ENCODE measurements around the gene LHB.

LHB gene

GRCh38 chr19:49004133-49004532, 12.8 kb downstream of the LHB start:
- H3K36me3 ChIP-seq (ENCODE audit: control insufficient read depth in 1 of 2, insufficient read depth in 2 of 2, low read length in 2 of 2), result peaks cover 31 to 46% of the 10 kb centered on the region in 2 donors
- H3K4me3 ChIP-seq (ENCODE audit: low read depth in 1 of 2, low read length in 2 of 2), result no peak overlapping the region
- H3K9me3 ChIP-seq (ENCODE audit: control insufficient read depth in 1 of 2, low read length in 2 of 2), result no peaks in the 10 kb centered on the region
- H3K27me3 ChIP-seq (ENCODE audit: low read depth, low read length), result no peaks in the 10 kb centered on the region
- H3K27ac ChIP-seq (ENCODE audit: low read length), result no peak overlapping the region
- H3K4me1 ChIP-seq (ENCODE audit: control insufficient read depth in 1 of 2, insufficient read depth in 2 of 2, low read length in 2 of 2), result no peaks in the 10 kb centered on the region

DNA sequence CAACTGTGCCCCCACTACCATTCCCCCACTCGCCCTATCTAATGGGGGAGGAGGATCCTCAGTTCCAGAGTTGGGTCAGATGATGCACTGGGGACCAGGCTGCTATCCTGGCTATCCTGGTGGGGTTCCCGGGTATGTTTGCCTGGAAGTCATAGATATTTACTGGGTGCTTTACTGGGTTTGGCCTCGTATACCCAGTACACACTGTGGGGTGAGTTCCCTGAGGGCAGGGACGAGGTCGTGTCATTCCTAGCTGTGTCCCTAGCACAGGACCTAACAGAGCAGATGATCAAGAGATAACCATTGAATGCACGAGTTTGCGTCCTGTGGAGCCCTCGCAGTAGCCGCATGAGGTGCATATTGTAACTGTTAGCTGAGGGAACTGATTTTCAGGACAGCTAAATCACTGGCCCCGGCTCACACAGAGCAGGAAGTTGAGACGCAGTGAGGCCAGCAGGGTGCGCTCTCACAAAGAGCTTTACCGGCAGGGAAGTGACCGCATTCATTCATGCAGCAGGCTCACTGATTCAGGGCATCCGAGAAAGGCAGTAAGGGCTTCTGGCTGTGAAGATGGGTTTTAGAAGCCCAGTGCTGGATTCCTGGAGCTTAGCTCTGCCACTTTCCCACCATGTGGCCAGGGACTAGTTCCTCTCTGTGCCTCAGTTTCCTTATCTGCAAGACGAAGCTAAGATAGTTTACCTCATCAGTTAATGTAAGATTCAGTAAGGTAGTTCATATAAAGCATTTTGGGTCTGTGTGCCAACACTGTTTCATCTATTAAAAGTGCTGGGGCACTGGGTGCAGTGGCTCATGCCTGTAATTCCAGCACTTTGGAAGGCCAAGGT, 17.2 kb downstream of the LHB start:
- H3K27me3 ChIP-seq (ENCODE audit: low read depth, low read length), result no peaks in the 10 kb centered on the region
- no peak overlapping the region for H3K4me3 ChIP-seq (ENCODE audit: low read depth in 1 of 2, low read length in 2 of 2)
- peaks cover 8 to 17% of the 10 kb centered on the region in 2 donors for H3K36me3 ChIP-seq (ENCODE audit: control insufficient read depth in 1 of 2, insufficient read depth in 2 of 2, low read length in 2 of 2)
- H3K27ac ChIP-seq (ENCODE audit: low read length), result no peak overlapping the region
- H3K4me1 ChIP-seq (ENCODE audit: control insufficient read depth in 1 of 2, insufficient read depth in 2 of 2, low read length in 2 of 2), result peaks cover 0 to 3% of the 10 kb centered on the region in 2 donors
- no peaks in the 10 kb centered on the region for H3K9me3 ChIP-seq (ENCODE audit: control insufficient read depth in 1 of 2, low read length in 2 of 2)

GRCh38 chr19:48997972-48998371, 18.9 kb downstream of the LHB start:
- H3K36me3 ChIP-seq (ENCODE audit: control insufficient read depth in 1 of 2, insufficient read depth in 2 of 2, low read length in 2 of 2), result peaks cover under 1 to 4% of the 10 kb centered on the region in 2 donors
- no peaks in the 10 kb centered on the region for H3K9me3 ChIP-seq (ENCODE audit: control insufficient read depth in 1 of 2, low read length in 2 of 2)
- no peaks in the 10 kb centered on the region for H3K27me3 ChIP-seq (ENCODE audit: low read depth, low read length)
- no peak overlapping the region for H3K4me3 ChIP-seq (ENCODE audit: low read depth in 1 of 2, low read length in 2 of 2)
- H3K27ac ChIP-seq (ENCODE audit: low read length), result no peak overlapping the region
- peaks cover 0 to 12% of the 10 kb centered on the region in 2 donors for H3K4me1 ChIP-seq (ENCODE audit: control insufficient read depth in 1 of 2, insufficient read depth in 2 of 2, low read length in 2 of 2)

DNA sequence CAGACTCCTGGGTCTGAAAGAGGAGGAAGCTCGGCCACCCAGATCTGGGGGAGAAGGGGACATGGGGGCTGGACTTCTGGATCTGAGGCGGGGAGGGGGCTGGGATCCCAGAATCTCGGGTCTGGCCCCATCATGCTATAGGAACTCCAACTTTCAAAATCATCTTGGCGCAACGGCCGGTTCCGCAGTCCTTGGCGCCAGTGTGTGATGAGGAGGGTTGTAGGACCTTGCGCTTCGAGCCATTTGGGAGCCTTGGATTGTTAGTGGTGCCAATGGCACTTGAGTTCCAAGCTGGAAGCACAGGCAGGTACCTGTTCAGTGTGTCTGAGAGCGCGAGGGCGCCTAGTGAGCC, 22.9 kb downstream of the LHB start:
- Histone ChIP-seq H3K4me1 (ENCODE audit: control insufficient read depth in 1 of 2, insufficient read depth in 2 of 2, low read length in 2 of 2) (peaks cover 5 to 32% of the 10 kb centered on the region in 2 donors), H3K36me3 (ENCODE audit: control insufficient read depth in 1 of 2, insufficient read depth in 2 of 2, low read length in 2 of 2) (peaks cover 0 to 7% of the 10 kb centered on the region in 2 donors), H3K4me3 (ENCODE audit: low read depth in 1 of 2, low read length in 2 of 2) (peak overlapping the region; percentile 87 to 92), H3K9me3 (ENCODE audit: control insufficient read depth in 1 of 2, low read length in 2 of 2) (no peaks in the 10 kb centered on the region), H3K27ac (ENCODE audit: low read length) (peak overlapping the region; percentile 90), H3K27me3 (ENCODE audit: low read depth, low read length) (no peaks in the 10 kb centered on the region)

DNA sequence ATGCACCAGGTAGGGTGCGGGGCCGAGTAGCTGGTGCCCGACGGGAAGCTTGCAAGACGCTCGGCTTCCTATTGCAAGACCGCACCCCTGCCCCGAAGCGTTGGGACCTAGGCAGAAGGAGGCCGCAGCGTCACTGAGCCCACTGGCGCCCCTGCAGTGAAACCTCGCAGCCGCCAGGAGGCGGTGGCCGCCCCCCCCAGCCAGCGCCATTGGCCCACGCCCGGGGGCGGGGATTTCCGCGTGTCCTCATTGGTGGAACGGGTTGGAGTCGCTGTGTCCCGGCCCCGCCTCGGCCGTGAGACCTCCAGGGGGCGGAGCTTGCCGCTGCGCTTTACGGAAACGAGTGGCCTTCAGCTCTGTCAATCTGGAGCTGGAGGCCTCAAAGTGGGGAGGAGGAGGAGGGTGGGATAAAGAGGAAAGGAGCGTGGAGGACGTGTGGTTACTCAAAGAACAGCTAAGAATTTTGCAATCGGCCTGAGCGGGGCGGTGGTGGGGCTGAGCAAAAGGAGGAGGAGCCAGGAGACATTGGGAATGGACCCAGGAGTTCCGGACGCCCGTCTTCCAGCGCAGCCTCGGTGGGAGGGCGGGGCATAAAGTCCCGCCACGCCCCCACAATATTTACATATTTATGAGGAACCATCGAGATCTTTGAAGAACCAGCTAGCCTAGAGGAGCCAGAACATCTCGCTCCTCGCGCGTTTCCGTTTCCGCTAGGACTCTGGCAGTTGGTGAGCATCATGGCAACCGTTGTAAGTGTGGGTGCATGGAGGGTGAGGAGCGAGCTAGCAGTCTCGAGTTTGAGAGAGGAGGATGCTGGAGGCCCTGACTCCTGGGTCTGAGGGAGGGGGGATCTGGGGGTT, 23.5 kb downstream of the LHB start, which contains the start of the genes GYS1 and RUVBL2:
GYS1 (minus strand) TSS at position 135 of the 860 bp plus-strand sequence. CDS start 197 bp downstream, outside the sequence.
RUVBL2 (plus strand) TSS at position 713 of the 860 bp plus-strand sequence; CDS start at position 738, 25 bp downstream.
- Histone ChIP-seq H3K27ac (ENCODE audit: low read length) (peak within 1 kb of the TSS; percentile 98), H3K9me3 (ENCODE audit: control insufficient read depth in 1 of 2, low read length in 2 of 2) (no peaks in the 10 kb centered on the region), H3K36me3 (ENCODE audit: control insufficient read depth in 1 of 2, insufficient read depth in 2 of 2, low read length in 2 of 2) (peaks cover 0 to 14% of the 10 kb centered on the region in 2 donors), H3K27me3 (ENCODE audit: low read depth, low read length) (no peaks in the 10 kb centered on the region), H3K4me1 (ENCODE audit: control insufficient read depth in 1 of 2, insufficient read depth in 2 of 2, low read length in 2 of 2) (peaks cover 5 to 32% of the 10 kb centered on the region in 2 donors), H3K4me3 (ENCODE audit: low read depth in 1 of 2, low read length in 2 of 2) (peak within 1 kb of the TSS; percentile 87 to 92)

- Histone ChIP-seq H3K27ac (ENCODE audit: low read length) (peak overlapping the region; percentile 98), H3K36me3 (ENCODE audit: control insufficient read depth in 1 of 2, insufficient read depth in 2 of 2, low read length in 2 of 2) (peaks cover 0 to 19% of the 10 kb centered on the region in 2 donors), H3K27me3 (ENCODE audit: low read depth, low read length) (no peaks in the 10 kb centered on the region), H3K4me1 (ENCODE audit: control insufficient read depth in 1 of 2, insufficient read depth in 2 of 2, low read length in 2 of 2) (peaks cover 5 to 32% of the 10 kb centered on the region in 2 donors), H3K4me3 (ENCODE audit: low read depth in 1 of 2, low read length in 2 of 2) (peak overlapping the region; percentile 87 to 92), H3K9me3 (ENCODE audit: control insufficient read depth in 1 of 2, low read length in 2 of 2) (no peaks in the 10 kb centered on the region)
These were observed 24.2 kb downstream of the LHB start for GRCh38 chr19:48992581-48993174.

DNA sequence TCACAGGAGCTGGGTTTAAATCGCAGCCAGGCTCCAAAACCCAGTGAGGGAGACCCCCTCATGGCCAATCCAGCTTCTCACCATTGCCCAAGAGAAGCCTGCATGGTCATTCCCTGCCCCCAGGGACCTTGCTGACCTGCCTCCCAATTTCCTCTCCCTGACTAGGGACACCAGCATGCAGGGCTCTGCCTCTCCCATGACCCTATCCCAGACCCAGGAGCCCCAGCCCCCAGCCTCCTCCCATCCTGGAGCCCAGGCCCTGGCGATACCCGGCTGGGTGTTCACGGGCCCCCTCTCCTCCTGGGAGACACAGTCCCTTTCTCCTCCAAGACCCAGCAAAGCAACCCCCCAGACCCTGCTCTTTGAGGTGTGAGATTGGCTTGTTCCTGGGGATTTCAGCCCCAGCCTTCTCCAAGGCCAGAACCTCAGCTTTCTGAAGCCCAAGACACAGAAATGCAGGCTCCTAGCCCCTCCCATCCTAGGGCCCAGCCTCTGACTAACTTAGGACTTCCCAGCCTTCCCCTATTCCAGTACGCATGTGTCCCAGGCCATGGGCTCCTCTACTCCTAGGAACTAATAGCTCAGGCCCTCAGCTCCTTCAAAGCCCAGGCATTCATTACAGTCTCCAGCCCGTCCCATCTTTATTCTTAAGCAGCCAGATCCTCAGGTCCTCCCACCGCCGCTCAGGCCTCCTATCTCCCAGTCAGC, 24.9 kb downstream of the LHB start:
- Histone ChIP-seq H3K27ac (ENCODE audit: low read length) (peak overlapping the region; percentile 98), H3K4me1 (ENCODE audit: control insufficient read depth in 1 of 2, insufficient read depth in 2 of 2, low read length in 2 of 2) (peaks cover 5 to 32% of the 10 kb centered on the region in 2 donors), H3K9me3 (ENCODE audit: control insufficient read depth in 1 of 2, low read length in 2 of 2) (no peaks in the 10 kb centered on the region), H3K36me3 (ENCODE audit: control insufficient read depth in 1 of 2, insufficient read depth in 2 of 2, low read length in 2 of 2) (peaks cover 0 to 19% of the 10 kb centered on the region in 2 donors), H3K27me3 (ENCODE audit: low read depth, low read length) (no peaks in the 10 kb centered on the region), H3K4me3 (ENCODE audit: low read depth in 1 of 2, low read length in 2 of 2) (peak overlapping the region; percentile 87 to 92)

DNA sequence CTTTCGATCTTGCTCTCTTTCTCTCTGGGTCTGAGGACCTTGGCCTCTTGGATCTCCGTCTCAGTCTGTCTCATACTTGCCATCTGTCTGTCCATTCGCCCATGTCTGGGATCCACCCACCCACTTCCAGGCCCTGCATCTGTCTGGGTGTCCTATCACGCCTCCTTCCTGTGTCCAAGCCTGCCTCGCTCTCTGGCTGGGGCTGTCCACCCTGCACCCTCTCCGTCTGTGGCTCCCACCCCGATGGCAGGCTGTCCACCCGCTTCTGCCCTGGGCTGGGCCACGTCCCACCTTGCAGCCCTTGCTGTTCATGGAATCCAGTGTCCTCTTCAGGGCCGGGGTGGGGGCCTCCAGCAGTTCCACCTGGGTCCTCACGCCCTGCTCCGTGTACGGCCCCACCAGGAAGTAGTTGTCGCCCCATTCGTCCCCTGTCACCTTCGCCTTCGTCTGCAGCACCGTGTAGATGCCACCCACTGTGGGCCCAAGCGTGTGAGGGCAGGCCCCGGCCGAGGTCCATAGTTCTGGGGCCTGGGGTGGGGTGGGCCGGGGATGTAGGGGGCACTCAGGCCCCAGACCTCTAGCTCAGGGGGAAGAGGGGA, 25.8 kb downstream of the LHB start:
- no peaks in the 10 kb centered on the region for H3K27me3 ChIP-seq (ENCODE audit: low read depth, low read length)
- peaks cover 5 to 32% of the 10 kb centered on the region in 2 donors for H3K4me1 ChIP-seq (ENCODE audit: control insufficient read depth in 1 of 2, insufficient read depth in 2 of 2, low read length in 2 of 2)
- H3K9me3 ChIP-seq (ENCODE audit: control insufficient read depth in 1 of 2, low read length in 2 of 2), result no peaks in the 10 kb centered on the region
- no peak overlapping the region for H3K4me3 ChIP-seq (ENCODE audit: low read depth in 1 of 2, low read length in 2 of 2)
- H3K36me3 ChIP-seq (ENCODE audit: control insufficient read depth in 1 of 2, insufficient read depth in 2 of 2, low read length in 2 of 2), result peaks cover 0 to 24% of the 10 kb centered on the region in 2 donors
- no peak overlapping the region for H3K27ac ChIP-seq (ENCODE audit: low read length)

GRCh38 chr19:48990400-48990799, 26.5 kb downstream of the LHB start:
- peaks cover 2 to 31% of the 10 kb centered on the region in 2 donors for H3K36me3 ChIP-seq (ENCODE audit: control insufficient read depth in 1 of 2, insufficient read depth in 2 of 2, low read length in 2 of 2)
- H3K4me3 ChIP-seq (ENCODE audit: low read depth in 1 of 2, low read length in 2 of 2), result no peak overlapping the region

GRCh38 chr19:48989701-48990291, 27.1 kb downstream of the LHB start:
- Histone ChIP-seq H3K4me3 (ENCODE audit: low read depth in 1 of 2, low read length in 2 of 2) (no peak overlapping the region), H3K9me3 (ENCODE audit: control insufficient read depth in 1 of 2, low read length in 2 of 2) (no peaks in the 10 kb centered on the region), H3K36me3 (ENCODE audit: control insufficient read depth in 1 of 2, insufficient read depth in 2 of 2, low read length in 2 of 2) (peaks cover 8 to 37% of the 10 kb centered on the region in 2 donors), H3K27me3 (ENCODE audit: low read depth, low read length) (no peaks in the 10 kb centered on the region), H3K4me1 (ENCODE audit: control insufficient read depth in 1 of 2, insufficient read depth in 2 of 2, low read length in 2 of 2) (peaks cover 5 to 30% of the 10 kb centered on the region in 2 donors), H3K27ac (ENCODE audit: low read length) (no peak overlapping the region)

More at GRCh38 chr19:48990400-48990799, 26.5 kb downstream of the LHB start:
- Histone ChIP-seq H3K27ac (ENCODE audit: low read length) (no peak overlapping the region), H3K27me3 (ENCODE audit: low read depth, low read length) (no peaks in the 10 kb centered on the region), H3K9me3 (ENCODE audit: control insufficient read depth in 1 of 2, low read length in 2 of 2) (no peaks in the 10 kb centered on the region), H3K4me1 (ENCODE audit: control insufficient read depth in 1 of 2, insufficient read depth in 2 of 2, low read length in 2 of 2) (peaks cover 5 to 32% of the 10 kb centered on the region in 2 donors)
